ENCODE results near the gene MEIKIN. TPM values are rescaled to one million over a fixed set of nuclear protein-coding genes. Genes with fewer than 3 reads are reported as not detected.

The MEIKIN gene
- total RNA-seq, 1 experiment from 2014 or later: not detected

DNA sequence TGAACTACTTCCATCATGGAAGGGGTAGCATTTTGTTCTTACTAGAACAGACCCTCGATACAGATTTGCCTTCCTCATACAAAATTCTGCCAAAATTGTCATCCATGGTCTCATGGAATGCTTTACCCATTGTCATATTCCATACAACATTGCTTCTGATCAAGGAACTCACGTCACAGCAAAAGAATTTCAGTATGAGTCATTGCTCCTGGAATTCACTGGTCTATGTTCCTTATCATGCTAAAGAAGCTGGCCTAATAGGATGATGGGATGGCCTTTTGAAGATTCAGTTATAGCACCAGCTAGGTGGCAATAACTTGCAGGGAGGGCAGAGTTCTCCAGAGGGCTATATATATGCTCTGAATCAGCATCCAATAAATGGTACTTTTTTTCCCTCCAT lies 130.5 kb downstream of the MEIKIN start:
- TF ChIP-seq TCF7L2 (IDR thresholded peaks at IDR 0.05; ENCODE audit: low read depth, low read length) (no peak), SIN3A (IDR thresholded peaks at IDR 0.05; ENCODE audit: borderline replicate concordance, insufficient read depth, low read depth, low read length) (no peak)
- H3K27me3 ChIP-seq (ENCODE audit: control insufficient read depth, insufficient read depth, low read length): no peaks in the 10 kb centered on the region
- POLR2A ChIA-PET: no interaction called here
- ATAC-seq (peak; percentile 82), DNase-seq (ENCODE audit: low read depth, low spot score) (peak; percentile 53)
- CTCF ChIA-PET: no interaction called here
- BruUV-seq (replicated peaks): no TSS peak
- no peak overlapping the region for H3K27ac ChIP-seq (ENCODE audit: low read length)
- no peak overlapping the region for H3K4me3 ChIP-seq (ENCODE audit: low read depth in 2 of 2, low read length in 2 of 2)
- H3K4me1 ChIP-seq (ENCODE audit: control insufficient read depth, insufficient read depth, low read length): no peaks in the 10 kb centered on the region; the same call in 1 of the 2 replicates
- in situ Hi-C loops (cut with HindIII; ENCODE audit: low pct_unique_long_range_greater_than_20kb, low sequenced_read_pairs): no loop called here
- intact Hi-C loops (cut with micrococcal nuclease; ENCODE audit: unreplicated experiment): no loop called here
- H3K36me3 ChIP-seq (ENCODE audit: control insufficient read depth, insufficient read depth, low read length): no peaks in the 10 kb centered on the region
- no peaks in the 10 kb centered on the region for H3K9me3 ChIP-seq (ENCODE audit: control insufficient read depth, insufficient read depth, low read depth, low read length)

DNA sequence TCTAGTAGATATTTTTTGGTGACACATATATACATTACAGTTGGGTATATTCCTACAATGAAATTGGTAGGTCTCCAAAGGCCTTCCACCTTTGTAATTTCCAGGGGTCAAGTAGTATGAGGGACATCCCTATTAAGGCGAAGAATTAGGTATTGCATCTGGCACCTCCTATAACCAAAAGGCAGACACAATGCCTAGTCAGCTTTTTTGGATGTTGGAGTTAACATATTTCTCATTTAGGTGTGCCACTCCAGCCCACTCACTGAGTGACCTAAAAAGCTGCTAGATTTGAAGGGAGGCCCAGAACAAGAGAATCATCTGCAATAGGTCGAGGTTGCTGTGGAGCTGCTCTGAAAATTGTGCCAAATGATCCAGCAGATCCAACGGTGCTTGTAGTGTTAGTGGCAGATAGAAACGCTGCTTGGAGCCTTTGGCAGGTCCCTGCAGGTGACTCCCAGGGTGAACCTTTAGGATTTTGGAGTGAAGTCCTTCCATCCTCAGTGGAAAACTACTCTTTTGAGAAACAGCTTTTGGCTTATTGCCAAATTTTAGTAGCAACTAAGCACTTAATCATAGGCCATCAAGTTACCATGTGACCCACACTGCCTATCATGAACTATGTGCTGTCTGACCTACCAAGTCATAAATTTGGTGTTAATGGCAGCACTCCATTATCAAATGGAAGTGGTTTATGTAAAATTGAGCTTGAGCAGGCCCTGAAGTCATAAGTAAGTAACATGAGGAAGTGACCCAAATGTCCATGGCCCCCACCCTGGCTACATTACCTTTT lies 132.9 kb downstream of the MEIKIN start:
- ChIA-PET POLR2A (no interaction called here), CTCF (no interaction called here)
- intact Hi-C loops (cut with micrococcal nuclease; ENCODE audit: unreplicated experiment): no loop called here
- DNase-seq (ENCODE audit: low read depth, low spot score) (no peak), ATAC-seq (no peak)
- Histone ChIP-seq H3K9me3 (ENCODE audit: control insufficient read depth, insufficient read depth, low read depth, low read length) (no peaks in the 10 kb centered on the region), H3K27ac (ENCODE audit: low read length) (no peak overlapping the region), H3K4me3 (ENCODE audit: low read depth in 2 of 2, low read length in 2 of 2) (no peak overlapping the region), H3K27me3 (ENCODE audit: control insufficient read depth, insufficient read depth, low read length) (no peaks in the 10 kb centered on the region), H3K36me3 (ENCODE audit: control insufficient read depth, insufficient read depth, low read length) (no peaks in the 10 kb centered on the region), H3K4me1 (ENCODE audit: control insufficient read depth, insufficient read depth, low read length) (no peaks in the 10 kb centered on the region; the same call in 1 of the 2 replicates)
- no peak for TF ChIP-seq POLR2AphosphoS5 (IDR thresholded peaks at IDR 0.05; ENCODE audit: low read depth, low read length)
- TF ChIP-seq, protein P1, sequence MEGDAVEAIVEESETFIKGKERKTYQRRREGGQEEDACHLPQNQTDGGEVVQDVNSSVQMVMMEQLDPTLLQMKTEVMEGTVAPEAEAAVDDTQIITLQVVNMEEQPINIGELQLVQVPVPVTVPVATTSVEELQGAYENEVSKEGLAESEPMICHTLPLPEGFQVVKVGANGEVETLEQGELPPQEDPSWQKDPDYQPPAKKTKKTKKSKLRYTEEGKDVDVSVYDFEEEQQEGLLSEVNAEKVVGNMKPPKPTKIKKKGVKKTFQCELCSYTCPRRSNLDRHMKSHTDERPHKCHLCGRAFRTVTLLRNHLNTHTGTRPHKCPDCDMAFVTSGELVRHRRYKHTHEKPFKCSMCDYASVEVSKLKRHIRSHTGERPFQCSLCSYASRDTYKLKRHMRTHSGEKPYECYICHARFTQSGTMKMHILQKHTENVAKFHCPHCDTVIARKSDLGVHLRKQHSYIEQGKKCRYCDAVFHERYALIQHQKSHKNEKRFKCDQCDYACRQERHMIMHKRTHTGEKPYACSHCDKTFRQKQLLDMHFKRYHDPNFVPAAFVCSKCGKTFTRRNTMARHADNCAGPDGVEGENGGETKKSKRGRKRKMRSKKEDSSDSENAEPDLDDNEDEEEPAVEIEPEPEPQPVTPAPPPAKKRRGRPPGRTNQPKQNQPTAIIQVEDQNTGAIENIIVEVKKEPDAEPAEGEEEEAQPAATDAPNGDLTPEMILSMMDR (IDR thresholded peaks at IDR 0.05): no peak
- no peak for TF ChIP-seq TCF7L2 (IDR thresholded peaks at IDR 0.05; ENCODE audit: low read depth, low read length)
- TF ChIP-seq SIN3A (IDR thresholded peaks at IDR 0.05; ENCODE audit: borderline replicate concordance, insufficient read depth, low read depth, low read length): no peak
- TF ChIP-seq, protein P2, sequence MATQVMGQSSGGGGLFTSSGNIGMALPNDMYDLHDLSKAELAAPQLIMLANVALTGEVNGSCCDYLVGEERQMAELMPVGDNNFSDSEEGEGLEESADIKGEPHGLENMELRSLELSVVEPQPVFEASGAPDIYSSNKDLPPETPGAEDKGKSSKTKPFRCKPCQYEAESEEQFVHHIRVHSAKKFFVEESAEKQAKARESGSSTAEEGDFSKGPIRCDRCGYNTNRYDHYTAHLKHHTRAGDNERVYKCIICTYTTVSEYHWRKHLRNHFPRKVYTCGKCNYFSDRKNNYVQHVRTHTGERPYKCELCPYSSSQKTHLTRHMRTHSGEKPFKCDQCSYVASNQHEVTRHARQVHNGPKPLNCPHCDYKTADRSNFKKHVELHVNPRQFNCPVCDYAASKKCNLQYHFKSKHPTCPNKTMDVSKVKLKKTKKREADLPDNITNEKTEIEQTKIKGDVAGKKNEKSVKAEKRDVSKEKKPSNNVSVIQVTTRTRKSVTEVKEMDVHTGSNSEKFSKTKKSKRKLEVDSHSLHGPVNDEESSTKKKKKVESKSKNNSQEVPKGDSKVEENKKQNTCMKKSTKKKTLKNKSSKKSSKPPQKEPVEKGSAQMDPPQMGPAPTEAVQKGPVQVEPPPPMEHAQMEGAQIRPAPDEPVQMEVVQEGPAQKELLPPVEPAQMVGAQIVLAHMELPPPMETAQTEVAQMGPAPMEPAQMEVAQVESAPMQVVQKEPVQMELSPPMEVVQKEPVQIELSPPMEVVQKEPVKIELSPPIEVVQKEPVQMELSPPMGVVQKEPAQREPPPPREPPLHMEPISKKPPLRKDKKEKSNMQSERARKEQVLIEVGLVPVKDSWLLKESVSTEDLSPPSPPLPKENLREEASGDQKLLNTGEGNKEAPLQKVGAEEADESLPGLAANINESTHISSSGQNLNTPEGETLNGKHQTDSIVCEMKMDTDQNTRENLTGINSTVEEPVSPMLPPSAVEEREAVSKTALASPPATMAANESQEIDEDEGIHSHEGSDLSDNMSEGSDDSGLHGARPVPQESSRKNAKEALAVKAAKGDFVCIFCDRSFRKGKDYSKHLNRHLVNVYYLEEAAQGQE (IDR thresholded peaks at IDR 0.05; ENCODE audit: insufficient read depth in 1 of 2, low read depth in 2 of 2, low read length in 1 of 2): no peak
- no TSS peak for BruUV-seq (replicated peaks)
- in situ Hi-C loops (cut with HindIII; ENCODE audit: low pct_unique_long_range_greater_than_20kb, low sequenced_read_pairs): no loop called here

All from Panc1 (cell line).